Stimulated activated CD8-positive, alpha-beta memory T cell treated with anti-CD3 and anti-CD28 coated beads, Interleukin-2, amount 100 ng/mL, for 1 hour (primary cell): ENCODE data around the gene TNFAIP3.

Experiments used
- DNase-seq, 2 donors: peaks; one replicate each; pipeline ENCODE4 v3.0.0-alpha.2; 2020; ENCODE audit warnings: low read depth in 2 of 2

The TNFAIP3 gene

DNA sequence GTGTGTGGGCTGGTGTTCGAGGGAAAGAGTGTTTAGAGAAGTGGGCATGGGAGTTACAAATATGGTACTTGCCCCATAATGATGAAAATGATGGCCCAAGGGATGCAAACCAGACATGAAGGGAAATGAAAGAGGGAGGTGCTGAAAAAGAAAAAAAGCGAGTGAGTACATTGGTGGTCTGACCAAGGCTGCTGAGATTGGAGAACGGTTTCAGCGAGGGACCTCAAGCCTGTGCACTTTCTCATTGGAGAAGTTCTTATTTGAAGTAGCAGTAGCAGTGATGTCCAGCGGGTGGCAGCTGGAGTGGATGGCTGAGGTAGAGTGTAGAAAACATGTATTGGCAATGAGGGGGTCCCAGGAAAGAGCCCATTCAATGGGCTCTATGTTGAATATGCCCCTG is 54.8 kb downstream of the TNFAIP3 start:
- no peak for DNase-seq

DNA sequence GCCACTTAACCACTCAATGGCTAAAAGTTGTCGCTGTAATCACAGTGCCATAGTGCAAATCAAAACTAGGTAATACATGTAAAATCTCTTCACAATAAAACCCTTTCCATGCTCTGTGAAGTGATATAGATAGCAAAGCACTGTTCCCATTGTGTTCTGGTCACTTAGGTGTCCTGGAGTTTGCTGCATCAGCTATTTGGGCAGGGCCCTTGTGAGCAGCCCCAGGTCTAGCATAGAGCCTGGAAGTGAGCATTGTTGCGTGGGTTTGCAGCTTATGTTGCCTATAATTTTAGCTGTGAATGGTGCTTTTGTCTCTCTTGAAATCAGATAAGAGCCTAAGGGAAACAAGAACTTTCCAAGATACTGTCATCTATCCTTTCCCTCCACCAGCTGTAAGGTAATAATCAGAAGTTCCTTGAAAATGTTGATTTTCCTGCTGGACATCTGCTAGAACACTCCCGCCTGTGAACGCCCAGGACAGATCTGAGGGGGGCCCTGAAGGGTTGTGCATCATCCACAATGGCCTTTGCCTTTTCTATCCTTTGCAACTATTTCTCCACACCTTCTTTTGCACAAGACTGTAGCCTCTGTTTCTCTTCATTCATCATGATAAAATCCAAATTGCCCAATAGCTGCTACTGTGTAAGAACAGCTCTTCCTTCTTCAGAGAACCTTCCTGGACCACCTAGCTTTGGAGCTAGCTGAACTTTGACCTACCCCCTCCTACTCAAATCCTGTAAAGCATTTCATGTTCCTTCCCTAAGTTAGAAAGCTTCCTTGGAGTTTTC is 57.0 kb downstream of the TNFAIP3 start:
- DNase-seq, result no peak

DNA sequence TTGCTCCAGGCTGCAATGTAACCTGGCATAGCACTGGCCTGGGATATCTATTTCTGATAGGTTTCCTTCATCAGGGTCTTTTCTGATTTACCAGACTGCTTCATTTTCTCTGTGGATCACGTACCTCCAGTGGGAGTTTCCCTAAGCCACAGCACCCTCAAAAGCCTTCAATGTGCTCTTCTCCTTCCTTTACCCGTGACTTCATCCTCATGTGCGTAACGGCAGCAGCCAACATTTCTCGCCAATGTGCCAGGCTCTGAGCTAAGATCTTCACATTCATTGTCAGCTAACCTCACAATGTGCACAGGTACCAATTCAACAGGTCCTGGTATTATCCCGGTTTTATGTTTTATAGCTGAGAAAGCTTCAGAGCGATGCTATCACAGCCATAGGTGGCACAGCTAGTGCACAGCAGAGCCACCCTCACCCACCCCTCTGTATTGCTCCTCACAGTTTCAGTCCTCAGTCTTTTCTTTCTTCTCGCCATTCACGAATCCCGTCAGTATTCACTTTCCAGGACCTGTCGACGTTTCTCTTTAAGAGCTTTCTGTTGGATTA is 58.2 kb downstream of the TNFAIP3 start:
- DNase-seq, result no peak

DNA sequence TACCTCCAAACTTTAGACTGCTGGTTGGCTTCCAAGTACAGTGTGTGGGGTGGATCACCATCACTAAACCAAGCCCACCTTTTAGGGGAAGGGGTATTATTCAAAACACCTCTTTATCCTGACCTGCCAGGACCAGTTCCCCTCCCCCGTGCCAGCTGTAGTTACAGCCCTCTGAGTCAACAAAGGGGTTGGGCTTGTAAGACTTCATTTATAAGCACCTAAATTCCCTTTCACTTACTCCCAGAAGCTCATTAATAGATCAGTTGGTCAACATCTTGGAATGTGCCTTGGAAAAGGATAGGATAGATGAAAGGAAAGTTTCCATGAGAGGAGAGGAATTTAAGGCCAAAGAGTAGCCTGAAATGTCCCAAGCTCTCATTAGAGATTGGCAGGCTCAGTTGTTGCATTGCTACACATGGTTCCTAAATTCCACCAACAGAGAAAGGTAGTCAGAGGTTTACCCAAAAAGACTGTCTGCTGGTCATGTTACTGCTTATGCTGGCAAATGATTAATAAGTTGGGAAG is 59.2 kb downstream of the TNFAIP3 start:
- no peak for DNase-seq

DNA sequence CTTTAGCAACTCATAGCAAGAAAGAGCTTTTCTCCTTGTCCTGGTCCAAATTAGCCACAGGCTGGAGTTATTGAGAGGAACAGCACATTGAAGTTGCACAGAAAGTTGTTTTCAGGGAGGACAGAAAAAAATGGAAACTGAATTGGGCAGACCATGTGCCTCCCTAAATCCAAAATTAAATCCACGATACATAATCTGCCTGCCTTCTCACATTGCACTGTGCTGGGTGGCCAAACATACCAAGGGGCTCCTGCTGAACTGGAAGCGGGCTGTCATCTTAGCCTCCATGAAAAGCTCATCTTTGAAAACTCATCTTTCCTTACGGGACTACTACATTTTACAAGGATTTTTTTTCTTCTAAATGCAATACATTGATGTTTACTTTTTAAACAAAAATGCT is 59.9 kb downstream of the TNFAIP3 start:
- no peak for DNase-seq

DNA sequence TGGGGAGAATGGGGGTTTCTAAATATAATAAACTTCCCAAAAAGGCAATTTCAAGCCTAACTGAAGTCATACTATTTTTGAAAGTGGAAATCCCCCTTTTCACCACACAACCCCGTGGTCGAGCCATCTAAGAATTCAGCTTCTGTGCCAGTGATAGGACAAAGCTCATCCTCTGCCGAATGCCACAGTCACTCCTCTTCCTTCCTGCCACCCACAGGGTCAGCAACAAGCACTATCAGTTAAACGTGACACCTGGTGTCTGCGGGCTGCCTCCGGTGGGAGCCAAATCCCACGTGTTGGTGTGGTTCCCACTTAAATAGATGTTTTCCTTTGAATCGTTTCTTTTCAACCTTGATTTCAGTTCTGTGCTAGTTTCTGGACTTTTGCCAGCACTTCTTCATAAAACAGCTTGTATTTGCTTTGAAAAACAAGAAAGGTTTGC is 60.7 kb downstream of the TNFAIP3 start:
- peak; percentile 26 to 53 for DNase-seq

DNA sequence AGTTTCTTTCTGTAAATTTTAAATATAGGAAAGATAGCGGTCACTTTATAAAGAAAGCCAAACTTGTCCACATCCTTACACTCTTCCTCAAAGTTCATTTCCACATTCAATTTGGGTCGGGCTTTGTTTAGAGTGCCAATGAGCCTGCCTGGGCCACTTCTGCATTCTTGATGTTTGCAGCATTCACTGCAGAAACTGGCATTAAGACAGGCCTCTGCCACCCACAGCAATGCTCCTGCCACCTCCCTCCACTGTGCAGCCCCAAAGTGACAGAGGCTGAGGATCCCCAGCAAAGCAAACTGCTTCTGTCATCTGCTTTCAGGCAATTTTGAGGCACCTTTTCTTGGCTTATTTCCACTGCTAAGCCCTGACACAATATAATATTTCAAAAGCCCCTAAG is 61.2 kb downstream of the TNFAIP3 start:
- no peak for DNase-seq

DNA sequence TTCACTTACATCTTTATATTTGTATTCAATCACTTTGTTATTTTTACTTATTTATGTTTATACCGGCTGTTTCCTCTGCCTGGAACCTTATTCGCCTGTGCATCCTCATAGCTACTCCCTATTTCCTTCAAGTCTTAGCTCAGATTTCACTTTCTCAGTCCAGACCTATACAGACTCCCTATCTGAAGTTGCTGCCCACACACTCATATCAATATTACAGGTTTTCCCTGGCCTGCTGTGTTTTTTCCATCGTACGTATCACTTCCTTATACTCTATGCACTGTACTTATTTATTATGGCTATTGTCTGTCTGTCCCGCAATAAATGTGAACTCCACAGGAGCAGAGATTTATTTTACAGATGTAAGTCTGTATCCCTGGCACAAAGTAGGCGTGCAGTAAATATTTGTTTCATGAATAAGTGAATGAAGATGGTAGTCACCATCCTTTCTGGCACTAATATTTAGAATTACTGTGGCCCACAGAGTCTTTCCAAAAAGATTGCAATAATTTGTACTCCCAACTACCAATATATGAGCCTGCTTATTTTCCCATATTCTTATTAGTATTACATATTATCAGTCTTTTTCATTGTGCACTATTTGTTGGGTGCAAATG is 64.9 kb downstream of the TNFAIP3 start:
- DNase-seq, result no peak
